GM21423 (cell line): ENCODE data around the gene RBM20.
"Not testable (repeated sequence)": the region's sequence is repeated elsewhere in the genome, so short reads cannot be mapped to it uniquely, and the experiment has no call there.

Experiments used
- ATAC-seq: cut with Tn5 transposase; IDR thresholded peaks from one replicate; pipeline ENCODE4 v1.9.1; 2021; ENCODE audit warnings: mild to moderate bottlenecking, moderate library complexity; ENCODE audit not compliant: unreplicated experiment

Gene RBM20

DNA sequence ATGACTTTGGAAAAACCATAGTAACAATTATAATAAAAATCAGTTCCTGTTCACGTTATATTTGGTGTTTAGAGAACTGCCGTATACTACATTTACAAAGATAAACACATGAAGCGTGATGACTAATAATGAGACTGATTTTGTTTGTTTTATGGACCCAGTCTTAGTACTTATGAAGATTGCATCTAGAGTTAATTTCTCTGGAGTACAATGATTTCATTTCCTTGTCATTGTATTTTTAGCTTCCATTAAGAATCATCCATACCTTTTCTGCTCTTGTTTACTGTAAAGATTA lies 2.9 kb downstream of the RBM20 start:
- no peak for ATAC-seq

DNA sequence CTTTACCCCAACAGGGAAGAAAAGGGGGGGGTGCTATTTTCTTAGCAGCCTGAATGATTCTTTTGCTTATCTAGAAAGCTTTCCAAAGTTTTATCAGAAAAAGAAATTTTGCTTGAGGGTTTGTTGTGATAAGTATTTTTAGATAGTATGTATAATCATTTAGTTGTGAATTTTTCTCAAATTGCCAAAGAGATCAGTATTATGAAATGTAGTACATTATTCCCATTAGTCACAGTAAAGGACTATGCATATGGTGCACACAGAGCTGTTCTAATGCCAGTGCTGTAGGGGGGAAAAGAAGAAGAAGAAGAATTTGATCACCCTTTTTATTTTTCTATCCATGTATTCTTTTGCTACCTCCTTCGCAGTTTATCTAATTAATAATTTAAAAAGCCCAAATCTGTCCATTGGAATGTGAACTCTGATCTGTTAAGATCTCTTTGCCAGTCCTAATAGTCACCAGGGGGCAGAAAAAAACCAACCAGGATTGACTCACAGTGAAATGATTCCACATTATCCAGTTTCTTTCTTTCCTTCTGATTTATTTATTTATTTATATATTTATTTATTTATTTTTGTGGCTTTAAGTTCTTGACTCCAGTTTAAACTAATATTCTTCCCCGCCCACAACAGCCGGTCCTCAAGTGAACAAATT lies 4.7 kb downstream of the RBM20 start:
- ATAC-seq, result no peak

DNA sequence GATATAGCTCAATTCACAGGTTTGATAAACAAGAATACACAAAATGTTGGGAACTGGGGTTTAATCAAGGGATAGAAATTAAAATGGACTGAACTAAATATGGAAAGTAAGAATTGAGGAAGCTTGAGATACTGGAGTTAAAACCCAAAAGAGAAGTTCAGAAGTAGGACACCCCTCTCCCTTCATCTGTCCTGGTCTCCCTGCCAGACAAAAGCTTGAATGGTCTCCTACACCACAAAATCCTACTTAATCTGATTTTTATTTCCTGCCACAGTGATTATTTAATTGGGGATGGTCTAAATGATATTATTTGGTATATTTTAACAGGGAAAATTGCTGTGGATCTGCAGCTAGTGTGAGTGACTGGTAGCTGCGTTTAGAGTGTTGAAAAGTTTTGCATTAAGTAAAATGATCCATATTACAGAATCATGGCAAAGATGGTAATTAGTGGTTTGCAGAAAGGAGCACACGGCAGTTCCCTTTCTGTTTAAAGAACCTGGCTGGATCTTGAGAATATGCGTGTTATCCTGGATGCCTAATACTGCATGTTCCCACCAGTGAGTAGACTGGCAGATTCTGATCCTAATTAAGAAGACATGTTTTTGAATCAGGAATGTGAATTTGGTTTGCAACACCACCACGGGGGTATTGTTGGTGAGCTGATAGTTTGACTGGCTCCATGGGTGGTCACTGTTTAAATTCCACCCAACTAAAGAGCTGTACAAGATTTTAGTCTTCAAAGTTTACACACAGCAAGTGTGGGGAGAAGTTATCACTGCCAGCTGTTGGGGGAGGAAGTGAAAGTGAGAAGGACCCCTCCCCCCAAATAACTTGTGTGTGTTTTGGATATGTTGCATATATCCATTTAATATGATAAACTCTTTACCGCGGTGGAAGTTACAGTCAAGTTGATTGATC lies 5.5 kb downstream of the RBM20 start:
- no peak for ATAC-seq

DNA sequence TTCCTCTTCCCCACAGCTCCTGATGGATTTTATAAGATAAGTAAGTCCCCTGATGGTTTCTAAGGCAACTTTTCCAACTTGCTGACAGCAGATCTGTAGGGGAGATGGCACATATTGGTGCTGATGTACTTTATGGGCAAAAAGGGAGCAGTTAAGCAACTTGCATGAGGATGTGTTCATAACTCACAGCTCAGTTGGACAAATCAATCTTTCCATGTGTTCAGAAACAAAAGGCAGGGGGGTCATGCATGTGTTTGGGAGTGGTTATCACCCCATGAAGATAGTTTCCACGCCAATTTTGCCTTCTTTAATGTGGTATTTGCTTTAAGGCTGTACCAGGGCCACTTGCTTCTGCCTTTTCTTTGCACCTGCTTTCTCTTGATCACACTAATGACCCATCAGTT lies 6.1 kb downstream of the RBM20 start:
- ATAC-seq, result no peak

DNA sequence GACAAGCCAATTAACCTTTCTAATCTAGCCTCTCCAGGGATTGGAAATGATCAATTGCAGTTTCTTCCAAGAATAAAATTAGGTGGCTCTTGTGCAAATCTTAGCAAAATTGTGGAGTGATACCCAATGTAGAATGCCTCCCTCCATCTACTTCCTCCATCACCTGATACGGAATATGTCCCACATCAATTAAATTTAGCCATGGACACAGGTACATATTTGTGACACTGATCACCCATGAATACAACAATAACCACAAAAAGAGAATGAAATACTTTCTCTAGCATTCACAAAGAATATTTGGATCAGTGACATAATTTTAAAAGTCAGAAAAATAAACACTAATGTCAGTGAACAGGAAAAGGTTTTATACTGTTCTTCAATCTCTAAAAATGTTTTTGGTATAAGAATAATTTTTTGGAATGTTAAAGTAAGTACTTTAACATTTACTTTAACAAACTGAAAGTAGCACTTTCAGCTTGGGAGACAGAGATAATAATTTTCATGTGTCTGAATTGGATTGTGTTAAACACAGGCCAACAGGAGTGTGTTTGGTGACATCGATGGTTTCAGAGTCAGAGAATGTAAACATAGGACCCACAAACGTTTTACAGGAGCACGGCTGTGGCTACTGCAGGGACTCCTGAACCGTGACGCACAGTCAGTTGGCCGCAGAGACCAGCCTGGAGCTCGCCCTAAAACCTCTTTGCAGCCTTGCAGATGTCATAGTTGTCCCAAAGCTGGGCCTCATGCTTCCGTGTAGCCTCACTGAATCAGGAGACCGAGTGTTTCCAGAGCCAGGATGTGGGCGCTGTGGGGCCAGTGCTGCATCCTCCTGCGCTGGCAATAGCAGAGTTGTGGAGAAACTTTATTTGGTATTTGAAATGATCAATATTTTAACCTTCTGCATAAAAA lies 7.2 kb downstream of the RBM20 start:
- peak; percentile 85 for ATAC-seq

DNA sequence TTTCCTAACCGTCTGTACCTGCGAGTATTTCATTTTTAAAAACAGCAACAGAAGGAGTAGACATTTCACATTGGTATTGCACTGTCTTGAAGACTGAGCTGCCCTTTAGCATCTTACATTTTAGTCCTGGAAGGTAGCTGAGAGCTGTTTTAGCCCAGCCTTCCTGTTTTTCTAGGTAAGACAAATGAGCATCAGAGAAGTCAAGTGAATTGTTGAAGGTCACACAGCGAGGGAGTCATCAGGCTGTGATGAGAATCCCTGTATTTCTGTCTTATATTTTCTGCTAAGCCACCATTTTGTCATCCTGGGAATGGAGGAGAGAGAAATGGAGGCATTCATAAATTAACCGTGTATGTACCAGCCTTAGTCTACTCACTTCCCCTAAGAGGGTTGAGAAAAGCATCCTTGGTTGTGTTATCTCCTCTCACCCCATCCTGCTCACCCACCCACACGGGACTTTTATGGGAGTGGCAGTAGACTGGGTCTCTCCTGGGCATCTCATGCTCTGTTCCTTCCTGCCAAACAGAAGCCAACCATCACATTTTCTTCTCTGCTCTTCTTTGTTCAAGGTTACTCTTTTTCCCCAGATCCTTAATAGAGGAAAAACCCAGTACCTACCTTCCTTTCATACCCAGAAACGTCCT lies 8.5 kb downstream of the RBM20 start:
- ATAC-seq, result no peak

DNA sequence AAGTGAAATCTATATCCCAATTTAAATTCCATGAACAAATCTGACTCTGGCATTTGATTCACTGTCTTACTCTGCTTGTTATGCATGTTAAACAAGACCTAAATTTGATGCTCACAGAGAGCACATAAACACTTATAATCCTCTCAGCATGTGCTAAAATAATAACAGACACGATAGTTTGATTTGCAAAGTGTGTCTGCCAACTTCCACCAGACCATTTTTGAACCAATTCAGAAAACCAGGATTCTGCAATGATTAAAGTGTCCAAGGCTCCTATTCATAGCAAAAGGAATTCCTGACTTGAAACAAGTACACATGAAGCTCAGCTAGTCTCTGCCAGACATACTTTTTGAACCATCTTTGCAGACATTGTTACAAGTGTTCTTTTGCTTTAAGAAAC lies 11.2 kb downstream of the RBM20 start:
- no peak for ATAC-seq

DNA sequence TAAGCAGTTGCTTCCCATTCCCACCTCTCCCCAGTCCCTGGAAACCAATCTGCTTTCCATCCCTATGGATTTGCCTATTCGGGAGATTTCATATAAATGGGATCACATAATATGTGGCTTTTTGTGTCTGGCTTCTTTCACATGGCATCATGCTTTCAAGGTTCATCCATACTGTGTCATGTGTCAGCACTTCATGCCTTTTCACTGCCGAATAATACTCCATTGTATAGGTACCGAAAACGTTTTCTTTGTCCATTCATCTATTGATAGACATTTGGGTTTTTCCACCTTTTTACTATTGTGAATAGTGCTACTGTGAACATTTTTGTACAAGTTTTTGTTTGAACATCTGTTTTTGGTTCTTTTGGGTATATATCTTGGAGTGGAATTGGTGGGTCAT lies 12.5 kb downstream of the RBM20 start:
- no peak for ATAC-seq

DNA sequence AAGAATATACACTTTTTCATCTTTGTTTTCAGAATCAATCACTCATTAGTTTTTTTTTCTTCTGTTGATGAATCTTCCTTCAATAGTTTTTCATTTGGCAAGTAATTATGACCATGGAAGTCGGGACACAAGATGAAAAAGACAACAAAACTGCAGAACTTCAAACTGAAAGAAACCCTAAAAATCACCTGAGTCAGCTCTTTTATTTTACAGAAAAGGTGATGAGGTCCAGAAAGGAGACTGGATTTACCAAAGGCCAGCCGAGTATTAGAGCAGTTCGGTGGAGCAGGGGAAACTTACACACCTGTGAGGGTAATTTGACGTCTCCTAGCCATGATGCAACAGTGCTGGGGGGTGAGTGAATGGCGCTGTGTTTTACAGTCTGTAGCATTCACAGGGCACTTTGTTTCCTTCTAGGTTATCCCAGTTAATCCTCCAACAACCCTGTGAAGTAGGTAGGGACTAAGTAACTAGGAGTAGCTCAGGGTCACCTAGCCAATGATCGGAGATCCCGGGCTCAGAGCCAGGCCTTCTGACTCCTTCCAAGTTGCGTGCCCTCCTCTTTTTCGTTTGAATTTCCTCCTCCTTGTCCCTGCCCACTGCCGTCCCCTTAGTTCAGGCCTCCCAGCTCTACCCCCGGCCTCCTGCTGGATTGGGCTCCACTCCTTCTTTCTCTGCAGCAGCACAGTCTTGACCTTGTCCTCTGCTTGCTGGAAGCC lies 14.0 kb downstream of the RBM20 start:
- no peak for ATAC-seq

DNA sequence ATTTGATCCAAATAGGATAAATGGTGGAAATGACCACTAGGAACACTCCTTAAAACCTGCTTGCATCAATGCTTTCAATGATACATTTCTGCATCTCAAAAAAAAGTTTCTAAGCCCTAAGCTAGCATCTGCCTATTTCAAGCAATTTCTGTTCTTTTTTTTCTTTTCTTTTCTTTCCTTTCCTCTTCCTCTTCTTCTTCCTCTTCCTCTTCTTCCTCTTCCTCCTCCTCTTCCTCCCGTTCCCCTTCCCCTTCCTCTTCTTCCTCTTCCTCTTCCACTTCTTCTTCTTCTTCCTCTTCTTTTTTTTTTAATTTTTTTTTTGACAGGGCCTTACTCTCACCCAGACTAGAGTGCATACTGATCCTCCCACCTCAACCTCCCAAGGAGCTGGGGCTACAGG lies 15.4 kb downstream of the RBM20 start:
- ATAC-seq, result no peak

DNA sequence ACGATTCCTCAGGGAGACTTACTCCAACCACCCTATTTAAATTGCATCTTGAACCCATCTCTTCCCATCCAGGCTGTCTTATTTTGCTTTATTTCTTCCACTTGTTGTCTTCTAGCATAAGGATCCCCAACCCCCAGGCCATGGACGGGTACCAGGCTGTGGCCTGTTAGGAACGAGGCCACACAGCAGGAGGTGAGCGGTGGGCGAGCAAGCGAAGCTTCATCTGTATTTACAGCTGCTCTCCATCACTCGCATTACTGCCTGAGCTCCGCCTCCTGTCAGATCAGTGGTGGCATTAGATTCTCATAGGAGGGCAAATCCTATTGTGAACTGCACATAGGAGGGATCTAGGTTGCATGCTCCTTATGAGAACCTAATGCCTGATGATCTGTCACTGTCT lies 16.2 kb downstream of the RBM20 start:
- not testable (repeated sequence) for ATAC-seq

DNA sequence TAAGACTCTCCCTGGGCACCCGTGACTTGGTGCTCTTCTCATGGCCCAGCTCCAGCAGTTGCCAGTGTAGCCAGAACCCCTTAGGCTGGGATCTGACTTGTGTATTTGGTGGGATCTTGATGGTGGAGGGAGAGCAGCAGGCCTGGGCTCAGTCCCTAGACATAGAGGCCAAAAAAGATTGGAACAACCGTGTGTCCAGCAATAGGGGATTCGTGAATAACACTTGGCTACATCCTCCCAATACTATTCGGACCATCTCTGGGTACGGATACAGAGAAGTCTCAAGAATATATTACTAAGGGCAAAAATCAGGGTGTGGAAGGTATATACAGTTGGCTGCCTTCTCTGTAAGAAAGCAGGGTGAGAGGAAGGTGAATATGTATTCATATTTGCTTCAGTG lies 17.2 kb downstream of the RBM20 start:
- no peak for ATAC-seq

DNA sequence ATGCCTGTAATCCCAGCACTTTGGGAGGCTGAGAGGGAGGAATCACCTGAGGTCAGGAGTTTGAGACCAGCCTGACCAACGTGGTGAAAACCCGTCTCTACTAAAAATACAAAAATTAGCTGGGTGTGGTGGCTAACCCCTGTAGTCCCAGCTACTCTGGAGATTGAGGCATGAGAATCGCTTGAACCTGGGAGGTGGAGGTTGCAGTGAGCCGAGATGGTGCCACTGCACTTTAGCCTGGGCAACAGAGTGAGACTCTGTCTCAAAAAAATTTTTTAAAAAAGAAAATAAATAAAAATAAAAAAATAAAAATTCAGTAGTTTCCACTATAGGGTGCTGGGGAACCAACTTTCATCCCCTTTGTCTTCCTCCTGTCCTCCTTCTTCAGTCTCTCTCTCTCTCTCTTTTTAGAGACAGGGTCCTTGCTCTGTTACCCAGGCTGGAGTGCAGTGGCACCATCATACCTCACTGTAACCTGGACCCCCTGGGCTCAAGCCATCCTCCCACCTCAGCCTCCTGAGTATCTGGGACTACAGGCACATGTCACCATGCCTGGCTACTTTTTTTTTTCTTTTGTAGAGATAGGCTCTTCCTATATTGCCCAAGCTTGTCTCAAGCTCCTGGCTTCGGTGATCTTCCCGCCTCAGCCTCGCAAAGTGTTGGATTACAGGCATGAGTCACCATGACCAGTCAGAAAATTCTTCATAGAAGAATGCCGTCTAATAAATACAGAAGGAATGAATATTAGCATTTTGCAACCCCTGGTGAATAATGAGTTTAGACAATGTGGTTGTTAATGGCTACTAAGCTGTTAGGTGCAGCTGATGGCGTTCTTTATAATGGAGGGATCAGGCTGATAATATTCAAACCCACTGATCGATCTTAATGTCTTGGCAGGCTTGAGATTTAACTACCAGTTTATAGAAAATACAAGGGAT lies 20.6 kb downstream of the RBM20 start:
- no peak for ATAC-seq

DNA sequence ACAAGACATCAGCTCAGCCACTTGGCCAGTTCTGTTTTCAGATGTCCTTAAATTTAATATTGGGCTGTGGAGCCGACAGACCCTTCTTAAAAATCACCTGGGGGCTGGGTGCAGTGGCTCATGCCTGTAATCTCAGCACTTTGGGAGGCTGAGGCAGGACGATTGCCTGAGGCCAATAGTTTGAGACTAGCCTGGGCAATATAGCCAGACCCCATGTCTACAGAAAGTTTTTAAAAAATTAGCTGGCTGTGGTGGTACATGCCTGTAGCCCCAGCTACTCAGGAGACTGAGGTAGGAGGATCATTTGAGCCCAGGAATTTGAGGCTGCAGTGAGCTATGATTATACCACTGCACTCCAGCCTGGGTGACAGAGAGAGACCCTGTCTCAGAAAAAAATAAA lies 22.1 kb downstream of the RBM20 start:
- not testable (repeated sequence) for ATAC-seq

DNA sequence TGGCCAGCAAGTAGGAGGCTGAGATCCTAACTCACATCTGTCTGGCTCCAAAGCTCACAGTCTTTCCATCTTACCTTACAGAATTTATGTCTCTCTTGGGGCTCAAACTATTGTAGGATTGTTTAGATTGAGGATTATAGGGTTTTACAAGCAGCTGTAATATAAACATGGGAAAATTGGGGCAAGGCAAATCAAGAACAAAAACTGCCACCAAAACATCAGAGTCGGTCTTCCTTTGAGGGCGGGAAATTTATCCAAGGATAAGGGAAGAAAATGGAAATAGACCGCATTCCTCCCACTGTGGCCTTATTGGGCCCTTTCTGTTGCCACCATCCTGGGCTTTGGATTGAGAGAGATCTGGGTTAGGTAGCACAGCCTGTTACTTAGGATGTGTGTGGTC lies 22.5 kb downstream of the RBM20 start:
- ATAC-seq, result no peak

DNA sequence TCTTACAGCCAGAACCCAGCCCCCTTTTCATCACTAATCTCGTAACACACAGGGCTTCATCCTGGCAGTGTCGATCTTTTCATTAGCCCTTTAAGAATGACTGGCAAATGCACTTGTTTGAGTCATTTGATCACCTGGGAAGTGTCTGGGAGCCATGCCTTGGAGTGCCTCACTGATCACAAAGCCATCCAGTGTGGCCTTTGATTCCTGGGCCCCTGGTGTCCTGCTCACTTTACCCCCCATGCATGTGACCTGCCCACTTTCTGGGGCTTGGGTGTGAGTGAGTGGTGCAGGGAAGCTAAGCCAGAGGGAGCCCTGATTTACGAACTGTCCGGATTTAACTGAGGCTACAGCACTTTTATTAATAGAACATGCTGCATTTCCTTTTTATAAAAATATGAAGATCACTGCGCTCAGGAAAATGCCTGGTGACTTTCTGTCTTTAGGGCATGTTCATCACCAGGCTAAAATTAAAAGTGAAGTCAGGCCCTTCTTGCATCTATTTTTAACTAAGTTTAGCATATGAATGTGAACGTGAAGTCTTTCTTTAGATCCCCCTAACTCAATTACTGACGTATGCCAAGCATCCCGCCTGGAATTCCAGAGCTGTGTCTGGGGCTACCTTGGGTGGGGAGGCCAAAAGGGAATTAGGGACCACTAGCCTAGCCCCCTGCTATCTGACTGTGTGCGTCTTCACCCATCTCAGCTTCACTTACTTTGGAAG lies 23.6 kb downstream of the RBM20 start:
- ATAC-seq, result no peak

DNA sequence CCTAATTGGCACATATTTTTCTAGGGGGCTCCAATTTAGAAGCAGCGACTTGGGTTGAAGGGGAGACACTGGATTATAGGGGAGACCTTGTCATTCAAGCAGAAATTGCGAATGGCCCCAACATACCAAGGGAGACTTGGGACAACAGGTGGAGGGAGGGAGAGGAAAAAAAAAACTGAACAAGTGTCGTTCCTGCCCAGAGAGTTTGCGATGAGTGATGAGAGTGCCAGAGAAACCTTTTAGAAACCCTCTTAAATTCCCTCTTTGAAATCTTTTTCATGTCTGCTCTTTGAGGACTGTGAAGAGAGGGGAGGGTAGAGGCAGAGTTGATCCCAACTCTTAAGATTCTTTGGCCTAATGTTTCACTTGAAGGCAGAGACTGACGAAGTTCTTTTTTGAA lies 24.3 kb downstream of the RBM20 start:
- no peak for ATAC-seq

DNA sequence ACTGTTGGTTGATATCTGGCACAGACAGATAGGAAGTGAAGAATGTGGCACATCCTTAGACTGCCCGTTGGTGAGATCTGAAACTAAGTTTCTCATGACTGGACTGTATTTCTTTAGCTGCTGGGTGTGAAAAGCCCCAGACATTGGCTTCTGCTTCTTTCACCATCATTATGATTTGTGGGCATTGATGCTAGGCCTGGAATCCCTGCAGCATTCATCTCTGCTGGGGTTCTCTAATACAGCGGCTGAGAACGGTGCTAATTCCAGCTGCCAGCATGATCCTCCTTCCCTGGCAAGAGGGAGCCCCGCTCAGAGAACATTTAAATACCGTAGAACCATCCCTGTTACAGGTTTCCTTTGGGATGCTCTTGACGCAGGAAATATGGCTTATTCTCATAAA lies 26.2 kb downstream of the RBM20 start:
- ATAC-seq, result no peak
